GM04504 (cell line): ENCODE data around the gene BOLA3.
A peak's percentile ranks its signal among the peaks of the same experiment; 100 is the strongest.
"Not testable (repeated sequence)": the region's sequence is repeated elsewhere in the genome, so short reads cannot be mapped to it uniquely, and the experiment has no call there.

ENCODE experiments used
- DNase-seq: peaks from one replicate; pipeline ENCODE4 v3.0.0-alpha.2; 2012; ENCODE audit warnings: low read depth

Gene BOLA3, protein sequence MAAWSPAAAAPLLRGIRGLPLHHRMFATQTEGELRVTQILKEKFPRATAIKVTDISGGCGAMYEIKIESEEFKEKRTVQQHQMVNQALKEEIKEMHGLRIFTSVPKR

DNA sequence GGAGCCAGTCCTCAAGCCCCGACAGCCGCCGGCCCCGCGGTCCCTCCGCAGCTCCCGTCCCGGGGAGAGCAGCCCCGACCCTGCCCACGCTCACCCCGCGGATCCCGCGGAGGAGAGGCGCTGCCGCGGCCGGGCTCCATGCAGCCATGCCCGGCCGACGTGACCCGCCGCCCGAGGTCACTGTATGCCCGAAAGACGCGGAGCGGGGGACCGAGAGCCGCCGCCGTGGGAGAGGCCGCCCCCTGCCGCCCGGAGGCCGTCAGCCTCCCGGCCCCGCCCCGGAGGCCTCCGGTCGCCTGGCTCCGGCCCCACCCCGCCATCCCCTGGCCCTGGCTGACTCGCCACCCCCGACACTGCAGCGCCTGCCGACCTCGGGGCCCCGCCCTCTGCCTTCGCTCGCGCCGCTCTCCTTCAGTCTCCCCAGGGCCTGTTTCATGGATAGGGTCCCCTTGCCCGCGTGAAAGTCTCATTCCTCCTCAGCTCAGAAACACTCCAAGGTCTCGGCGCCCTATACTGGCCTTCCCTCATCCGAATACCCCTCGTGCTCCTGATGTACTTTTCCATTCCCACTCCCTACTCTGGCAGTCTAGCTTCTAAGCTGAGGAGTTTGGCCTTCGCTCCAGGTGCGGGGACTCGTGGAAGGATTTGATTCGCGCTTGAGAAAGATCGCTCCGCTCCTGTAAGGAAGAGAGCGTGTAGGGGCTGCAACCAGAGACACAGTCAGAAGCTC, at the start of gene BOLA3:
Gene BOLA3 (minus strand): TSS at position 186 of the 730 bp plus-strand sequence. CDS start 38 bp downstream, at position 148.
- peak; percentile 52 for DNase-seq

DNA sequence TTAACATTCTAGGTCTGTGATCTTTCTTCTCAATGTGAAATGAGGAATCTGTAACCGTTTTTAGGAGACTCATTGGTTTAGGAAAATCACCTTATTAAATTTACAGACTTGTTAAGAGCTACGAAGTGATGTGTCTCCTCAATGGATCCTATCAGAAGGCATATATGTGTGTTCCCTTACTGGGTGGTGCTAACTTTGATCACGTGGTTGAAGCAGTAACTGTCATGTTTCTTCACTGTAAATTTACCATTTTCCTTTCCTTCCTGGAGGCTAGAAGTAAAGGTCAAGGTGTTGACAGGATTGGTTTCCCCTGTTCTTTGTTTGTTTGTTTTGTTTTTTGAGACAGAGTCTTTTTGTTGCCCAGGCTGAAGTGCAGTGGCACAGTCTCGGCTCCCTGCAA, 49.3 kb upstream of the BOLA3 start:
- DNase-seq = no peak

DNA sequence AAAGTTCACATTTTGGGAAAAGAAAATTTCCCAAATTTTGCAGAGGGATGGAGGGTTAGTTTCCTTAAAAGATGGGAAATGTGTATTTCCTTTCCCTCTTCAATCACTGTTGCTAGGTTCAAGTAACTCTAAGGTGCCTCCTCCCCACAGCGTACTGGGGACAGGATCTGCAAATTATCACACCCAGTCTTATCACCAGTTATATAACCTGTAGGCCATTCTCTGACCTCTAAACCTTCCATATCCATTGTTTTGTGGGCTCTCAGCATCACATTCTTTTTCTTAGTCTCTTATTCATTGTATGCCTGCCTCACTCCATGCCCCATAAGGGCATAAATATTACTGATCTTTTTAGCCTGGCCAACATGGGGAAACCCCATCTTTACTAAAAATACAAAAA, 47.1 kb upstream of the BOLA3 start:
- no peak for DNase-seq

DNA sequence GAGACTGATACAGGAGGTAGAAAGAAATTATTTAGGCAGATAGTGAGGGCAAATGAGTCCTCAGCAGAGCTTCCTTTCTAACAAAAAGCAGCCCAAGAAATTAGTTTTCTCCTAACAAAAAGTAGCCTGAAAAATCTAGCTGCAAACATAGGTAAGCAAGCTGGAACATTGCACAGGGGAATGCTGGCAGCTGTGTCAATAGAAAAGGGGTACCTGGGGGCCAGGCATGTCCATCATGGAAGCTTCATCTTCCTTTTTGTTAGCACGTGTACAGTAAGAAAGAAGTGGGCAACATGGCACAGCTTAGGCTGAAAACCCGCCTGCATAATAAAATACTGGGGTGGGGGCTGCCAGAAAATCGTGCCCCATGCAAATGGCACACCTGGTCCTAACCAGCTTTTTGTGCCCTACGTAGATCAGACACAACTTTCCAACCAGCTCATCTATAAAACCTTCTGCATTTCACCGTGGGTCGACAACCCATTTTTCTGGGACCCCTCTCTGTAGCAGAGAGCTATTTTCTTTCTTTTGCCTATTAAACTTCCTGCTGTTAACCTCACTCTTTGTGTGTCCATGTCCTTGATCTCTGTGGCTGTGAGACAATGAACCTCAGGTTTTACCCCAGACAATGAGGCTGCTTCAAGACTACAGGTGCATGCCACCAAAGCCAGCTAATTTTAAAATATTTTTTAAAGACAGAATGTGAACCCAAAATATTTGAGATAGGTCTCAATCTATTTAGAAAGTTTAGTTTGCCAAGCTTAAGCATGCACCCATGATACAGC, 44.1 kb upstream of the BOLA3 start:
- DNase-seq = no peak

DNA sequence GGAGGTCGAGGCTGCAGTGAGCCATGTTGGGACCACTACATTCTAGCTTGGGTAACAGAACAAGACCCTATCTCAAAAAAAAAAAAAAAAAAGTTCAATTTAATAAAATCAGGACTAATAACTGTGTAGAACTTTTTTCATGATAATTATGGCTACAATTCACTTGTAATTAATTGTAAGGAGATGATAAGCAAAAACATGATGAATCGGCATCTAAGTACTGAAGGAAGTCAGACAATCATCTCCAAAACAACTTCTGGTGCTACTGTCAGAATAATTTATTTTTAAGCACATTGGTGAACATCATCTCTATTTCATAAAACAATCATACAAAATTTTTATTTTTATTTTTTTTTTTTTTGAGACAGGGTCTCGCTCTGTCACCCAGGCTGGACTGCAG, 41.0 kb upstream of the BOLA3 start:
- no peak for DNase-seq

DNA sequence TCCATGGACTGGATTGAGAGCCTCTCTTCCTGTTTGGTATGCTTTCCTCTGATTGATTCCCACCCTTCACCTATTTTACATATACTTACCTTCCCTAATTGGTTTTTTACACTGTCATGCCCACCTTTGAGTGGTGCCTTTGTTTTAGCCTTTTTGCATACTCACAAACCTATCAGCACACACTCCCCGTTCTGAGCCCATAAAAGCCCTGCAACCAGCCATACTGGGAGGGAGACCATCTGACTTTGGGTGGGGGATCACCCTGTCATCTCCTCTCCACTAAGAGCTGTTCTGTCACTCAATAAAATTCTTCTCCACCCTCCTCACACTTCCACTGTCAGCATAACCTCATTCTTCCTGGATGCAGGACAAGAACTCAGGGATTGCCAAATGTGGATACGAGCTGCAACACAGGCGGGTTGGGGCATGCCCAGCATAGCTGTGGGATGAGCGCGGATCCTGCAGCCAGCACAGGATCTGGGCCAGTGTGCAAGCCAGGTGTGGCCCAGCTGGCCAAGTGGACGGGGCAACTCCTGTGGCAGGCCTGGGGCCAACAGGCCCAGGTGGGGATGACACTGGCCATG, 40.4 kb upstream of the BOLA3 start:
- DNase-seq = peak; percentile 65

DNA sequence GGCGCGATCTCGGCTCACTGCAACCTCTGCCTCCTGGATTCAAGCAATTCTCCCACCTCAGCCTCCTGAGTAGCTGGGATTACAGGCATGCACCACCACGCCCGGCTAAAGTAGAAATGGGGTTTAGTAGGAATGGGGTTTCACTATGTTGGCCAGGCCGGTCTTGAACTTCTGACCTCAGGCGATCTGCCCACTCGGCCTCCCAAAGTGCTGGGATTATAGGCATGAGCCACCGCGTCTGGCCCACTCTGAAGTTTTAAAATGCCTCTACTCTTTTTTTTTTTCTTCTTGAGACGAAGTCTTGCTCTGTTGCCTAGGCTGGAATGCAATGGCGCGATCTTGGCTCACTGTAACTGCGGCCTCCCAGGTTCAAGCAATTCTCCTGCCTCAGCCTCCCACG, 39.0 kb upstream of the BOLA3 start:
- not testable (repeated sequence) for DNase-seq

DNA sequence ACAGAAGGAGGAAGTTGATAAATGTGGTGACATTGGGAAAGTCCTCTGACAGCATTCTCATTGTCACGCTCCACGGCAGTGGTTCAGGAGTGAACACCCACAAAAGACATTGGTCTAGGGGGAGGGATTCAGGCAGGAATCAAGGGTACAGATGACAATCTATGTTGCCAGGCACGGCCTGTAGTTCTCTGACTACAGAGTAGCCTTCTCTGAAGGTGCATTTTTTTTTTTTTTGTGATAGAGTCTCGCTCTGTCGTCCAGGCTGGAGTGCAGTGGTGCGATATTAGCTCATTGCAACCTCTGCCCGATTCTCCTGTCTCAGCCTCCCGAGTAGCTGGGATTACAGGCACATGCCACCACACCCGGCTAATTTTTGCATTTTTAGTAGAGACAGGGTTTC, 38.3 kb upstream of the BOLA3 start:
- no peak for DNase-seq

DNA sequence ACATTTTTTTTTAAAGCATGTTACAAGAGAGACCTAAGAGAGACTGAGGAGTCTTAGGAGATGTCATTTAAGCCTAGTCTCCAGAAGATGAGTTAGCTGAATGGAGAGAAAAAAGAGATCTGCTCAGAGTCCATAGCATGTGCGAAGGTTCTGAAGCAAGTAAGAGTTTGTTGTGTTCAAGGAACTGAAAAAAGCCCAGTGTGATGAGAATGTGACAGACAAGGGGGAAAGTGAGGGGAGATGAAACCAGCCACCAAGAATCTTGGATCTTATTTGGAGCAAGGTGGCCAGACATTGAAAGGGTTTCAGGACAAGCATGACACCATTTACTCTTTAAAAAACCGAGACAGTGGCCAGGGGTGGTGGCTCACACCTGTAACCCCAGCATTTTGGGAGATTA, 36.2 kb upstream of the BOLA3 start:
- DNase-seq = no peak

DNA sequence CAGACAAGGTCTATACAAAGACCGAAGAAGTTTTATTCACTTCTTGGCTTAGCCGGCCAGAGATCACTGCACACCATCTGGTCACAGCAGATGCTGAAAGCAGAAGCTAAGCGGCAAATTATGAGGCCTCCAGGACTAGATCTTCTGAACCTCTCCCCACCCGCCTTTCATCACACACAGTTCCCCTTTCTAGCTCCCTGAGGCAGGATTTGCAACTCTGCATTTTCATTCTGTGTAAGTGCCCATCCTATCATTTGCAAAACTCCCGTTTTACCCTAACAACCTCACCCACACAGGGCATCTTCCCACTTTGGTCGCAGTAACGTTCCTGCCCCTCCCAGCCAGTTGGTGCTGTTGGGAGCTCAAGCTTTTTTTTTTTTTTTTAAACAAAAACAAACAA, 34.0 kb upstream of the BOLA3 start:
- no peak for DNase-seq

DNA sequence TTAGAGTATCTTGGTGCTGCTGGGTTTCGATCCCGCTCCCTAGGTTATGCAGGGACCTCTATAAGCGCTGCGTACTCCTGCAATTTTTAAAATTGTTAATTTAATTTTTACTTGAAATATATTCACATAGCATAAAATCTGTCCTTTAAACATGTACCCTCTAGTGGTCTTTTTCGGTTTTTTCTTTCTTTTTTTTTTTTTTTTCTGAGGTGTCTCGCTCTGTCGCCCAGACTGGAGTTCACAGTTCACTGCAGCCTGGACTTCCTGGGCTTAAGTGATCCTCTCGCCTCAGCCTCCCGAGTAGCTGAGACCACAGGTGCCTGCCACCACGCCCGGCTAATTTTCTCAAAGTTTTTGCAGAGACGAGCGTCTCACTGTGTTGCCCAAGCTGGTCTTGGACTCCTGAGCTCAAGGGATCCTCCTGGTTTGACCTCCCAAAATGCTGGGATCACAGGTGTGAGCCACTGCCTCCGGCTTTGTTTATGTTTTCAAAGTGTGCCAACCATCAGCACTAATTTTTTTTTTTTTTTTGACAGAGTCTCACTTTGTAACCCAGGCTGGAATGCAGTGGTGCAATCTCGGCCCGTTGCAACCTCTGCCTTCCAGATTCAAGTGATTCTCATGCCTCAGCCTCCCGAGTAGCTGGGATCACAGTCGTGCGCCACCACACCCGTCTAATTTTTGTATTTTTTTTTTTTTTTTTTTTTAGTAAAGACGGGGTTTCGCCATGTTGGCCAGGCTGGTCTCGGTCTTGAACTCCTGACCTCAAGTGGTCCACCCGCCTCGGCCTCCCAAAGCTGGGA, 31.6 kb upstream of the BOLA3 start:
- no peak for DNase-seq

DNA sequence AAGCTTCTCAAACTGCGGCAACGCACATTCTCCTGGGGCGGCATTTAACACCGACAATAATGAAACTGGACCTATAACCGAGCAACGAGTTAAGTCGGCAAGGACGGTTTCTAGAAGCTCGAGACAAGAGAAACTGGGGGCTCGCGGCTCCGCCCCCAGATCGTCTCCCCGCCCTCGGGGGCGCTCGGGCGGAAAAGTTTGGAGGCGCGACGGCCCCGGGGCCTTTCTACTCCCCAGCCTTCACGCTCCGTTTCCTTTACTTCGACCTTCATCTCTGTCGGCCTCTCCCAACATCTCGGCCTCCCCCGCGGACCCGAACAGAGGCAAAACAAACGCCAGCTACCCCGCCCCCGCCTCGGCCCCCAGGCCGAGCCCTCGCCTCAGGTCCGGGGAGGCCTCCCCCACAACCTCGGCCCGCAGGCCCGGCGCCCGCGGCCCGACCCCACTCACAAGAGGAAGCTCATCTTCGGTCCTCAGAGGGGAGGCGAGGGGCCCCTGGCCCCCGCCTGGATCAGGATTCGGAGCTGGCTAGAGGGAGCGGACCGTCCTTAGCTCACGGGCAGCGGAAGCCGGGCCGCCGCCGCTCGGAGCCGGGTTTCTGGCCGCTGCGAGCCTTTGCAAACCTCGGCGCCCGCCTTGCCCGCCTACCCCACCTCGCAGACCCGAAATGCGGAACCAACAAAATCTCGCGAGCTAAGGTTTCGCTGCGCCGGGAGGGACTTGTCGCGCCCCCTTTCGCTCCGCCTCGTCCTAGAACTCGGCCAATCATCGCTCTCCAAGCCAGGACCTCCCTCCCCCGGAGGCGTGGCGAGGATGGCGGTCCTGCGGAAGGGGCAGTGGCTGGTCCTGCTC, 30.7 kb upstream of the BOLA3 start, which contains the start of gene MOB1A:
Gene MOB1A (minus strand): TSS at position 669 of the 852 bp plus-strand sequence. CDS start 205 bp downstream, at position 464.
- DNase-seq = peak; percentile 97

DNA sequence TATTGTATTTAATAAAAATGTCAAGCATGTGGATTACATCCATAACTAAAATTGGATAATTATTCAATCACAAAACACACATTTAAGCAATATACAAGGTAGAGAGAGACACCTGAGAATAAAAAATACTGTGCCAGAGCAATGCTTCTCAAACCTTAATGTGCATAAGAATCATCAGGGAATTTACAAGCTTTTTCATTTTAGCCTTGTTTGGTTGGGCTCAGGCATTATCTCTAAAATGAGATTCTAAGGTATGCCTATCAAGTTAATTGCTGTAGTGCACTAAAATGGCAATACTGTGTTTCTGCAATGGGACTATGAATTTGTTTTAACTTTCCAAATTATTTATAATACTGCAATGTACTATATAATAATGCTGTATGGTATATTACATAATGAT, 30.0 kb upstream of the BOLA3 start:
- no peak for DNase-seq

DNA sequence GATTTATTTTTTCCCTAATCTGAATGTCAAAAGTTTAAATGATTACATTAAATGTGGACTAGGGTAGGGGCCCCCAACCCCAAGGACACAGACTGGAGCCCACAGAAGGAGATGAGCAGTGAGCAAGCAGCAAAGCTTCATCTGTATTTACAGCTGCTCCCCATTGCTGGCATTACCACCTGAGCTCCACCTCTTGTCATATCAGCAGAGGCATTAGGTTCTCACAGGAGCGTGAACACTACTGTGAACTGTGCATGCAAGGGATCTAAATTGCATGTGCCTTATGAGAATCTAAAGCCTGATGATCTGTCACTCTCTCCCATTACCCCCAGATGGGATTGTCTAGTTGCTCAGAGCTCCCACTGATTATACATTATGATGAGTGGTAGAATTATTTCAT, 27.2 kb upstream of the BOLA3 start:
- no peak for DNase-seq

DNA sequence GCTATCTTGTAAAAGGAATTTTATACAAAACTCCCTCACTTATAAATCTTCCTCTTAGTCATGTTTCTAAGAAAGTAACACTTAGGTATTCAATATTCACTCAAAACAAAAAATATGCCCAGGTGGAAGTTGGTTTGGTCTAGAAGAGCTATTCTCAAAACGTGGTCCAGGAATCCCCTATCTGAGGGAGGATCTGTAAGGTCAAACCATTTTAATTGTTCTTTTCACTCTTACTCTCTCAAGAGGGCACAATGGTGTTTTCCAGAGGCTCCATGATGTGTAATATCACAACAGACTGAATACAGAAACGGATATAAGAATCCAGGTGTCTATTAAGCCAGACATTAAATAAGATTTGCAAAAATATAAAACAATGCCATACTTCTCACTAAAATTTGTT, 21.0 kb upstream of the BOLA3 start:
- DNase-seq = no peak

DNA sequence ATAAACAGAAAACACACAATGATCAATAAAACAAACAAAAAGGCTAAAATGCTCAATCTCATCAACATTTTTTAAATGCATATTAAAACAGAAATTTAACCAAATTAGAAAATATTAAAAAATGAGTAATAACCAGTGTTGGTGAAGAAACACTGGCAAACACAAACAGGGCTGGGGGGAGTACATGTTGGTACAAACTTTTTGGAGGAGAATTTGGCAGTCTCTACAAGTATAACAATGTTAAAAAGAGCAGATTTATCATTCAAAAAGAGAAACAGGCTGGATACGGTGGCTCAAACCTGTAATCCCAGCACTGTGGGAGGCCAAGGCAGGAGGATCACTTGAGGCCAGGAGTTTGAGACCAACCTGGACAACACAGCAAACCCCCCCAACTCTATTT, 17.0 kb upstream of the BOLA3 start:
- no peak for DNase-seq

DNA sequence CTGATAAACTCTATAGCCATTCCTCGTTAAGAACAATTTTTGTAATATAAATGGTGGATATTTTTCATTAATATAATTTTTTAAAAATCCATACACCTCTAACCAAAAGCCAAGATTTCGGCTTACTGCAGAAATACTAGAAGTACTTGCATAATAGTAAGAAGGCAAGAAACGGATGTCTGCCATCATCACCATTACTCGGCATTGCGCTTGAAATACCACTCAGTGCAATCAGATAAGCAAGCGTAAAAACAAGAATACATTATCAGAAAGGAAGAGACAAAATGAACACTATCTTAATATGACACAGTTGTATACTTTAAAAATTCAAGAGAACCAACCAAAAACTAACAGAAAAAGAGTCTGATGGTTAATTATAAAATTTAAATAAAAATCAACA, 15.2 kb upstream of the BOLA3 start:
- no peak for DNase-seq

DNA sequence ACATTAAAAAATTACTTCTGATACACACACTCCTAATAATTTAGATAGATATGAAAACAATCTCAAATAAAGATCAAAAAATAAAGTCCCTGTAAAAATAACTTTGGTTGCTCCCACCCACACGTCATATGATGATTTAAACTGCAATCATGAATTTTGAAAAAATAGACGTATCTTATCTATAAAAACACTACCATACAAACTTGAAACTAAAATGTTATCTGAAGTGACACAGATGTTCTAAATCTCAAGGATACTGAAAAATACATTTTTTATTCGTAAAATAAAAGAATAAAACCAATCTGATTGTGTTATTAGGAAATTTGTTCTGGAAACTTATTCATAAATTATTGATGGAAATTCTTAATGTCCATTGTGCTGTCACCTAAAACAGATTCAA, 8.1 kb upstream of the BOLA3 start:
- DNase-seq = no peak

DNA sequence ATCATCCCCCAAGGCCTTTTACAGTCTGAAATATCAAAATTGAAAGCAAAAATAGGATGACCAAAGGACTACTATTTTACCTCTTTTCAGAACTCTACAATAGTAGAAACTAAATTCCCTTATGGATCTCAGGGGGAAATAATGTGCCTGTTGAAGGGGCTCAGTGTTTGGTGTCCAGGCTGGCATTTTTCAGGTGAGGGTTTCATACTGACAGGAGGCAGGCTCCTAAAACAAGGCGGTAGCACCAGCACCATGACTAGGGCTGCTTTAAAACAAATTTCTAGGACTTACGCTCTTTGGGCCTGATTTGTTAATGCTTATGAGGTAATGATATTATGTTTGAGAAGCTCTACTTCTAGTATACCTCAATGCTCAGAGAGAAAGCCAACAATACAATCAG, 5.2 kb upstream of the BOLA3 start:
- DNase-seq = no peak

DNA sequence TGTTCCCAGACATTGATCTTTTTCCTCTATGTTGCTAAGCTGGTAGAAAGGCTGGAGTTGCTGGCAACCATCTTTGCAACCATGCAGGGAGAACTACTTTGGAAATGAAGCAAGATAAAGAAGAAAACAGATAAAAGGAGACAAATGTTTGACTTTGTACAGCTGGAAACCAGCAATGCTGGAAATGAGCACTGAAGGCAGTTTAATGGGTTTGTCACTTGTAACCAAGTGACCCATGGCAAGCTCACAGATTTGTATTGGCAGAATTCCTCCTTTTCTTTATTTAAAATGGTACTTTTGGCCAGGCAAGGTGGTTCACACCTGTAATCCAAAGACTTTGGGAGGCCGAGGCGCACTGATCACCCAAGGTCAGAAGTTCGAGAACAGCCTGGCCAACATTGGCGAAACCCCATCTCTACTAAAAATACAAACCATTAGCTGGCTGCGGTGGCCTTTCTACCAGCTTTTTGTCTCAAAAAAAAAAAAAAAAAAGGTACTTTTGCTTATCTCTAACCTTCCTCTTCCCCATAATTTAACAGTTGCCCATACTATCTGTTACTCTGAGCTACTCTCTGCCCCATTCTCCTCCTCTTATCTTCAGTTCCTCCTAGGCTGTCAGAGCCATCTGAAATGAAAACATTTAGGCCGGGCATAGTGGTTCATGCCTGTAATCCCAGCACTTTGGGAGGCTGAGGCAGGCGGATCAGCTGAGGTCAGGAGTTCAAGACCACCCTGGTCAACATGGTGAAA, 2.0 kb upstream of the BOLA3 start:
- no peak for DNase-seq

DNA sequence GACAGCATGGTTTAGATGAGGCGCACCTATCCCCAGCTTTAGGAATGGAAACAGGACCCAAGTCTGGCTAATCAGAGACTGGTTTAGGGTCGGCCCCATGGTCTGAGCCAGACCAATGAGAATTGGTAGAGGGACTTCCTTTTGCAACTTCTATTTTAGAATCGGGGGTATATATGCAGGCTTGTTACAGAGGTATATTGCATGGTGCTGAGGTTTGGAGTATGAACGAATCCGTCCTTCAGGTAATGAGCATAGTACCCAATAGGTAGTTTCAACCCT, 1.5 kb upstream of the BOLA3 start:
- DNase-seq = no peak
